GM23248 (cell line): ENCODE data around the gene CCDC186.

Experiments used
- EZH2 ChIP-seq: fragments of 200-600 bp; sonication (generic); IDR thresholded peaks from 2 replicates; pipeline ENCODE4 v1.6.1; 2018; ENCODE audit warnings: antibody characterized with exemption, mild to moderate bottlenecking; ENCODE audit not compliant: insufficient read depth, poor library complexity, severe bottlenecking
- EZH2phosphoT487 ChIP-seq: fragments of 200-600 bp; sonication (generic); IDR thresholded peaks from 2 replicates; pipeline ENCODE4 v1.6.1; 2018; ENCODE audit warnings: antibody characterized with exemption, moderate library complexity, mild to moderate bottlenecking, low read depth; ENCODE audit not compliant: insufficient read depth

DNA sequence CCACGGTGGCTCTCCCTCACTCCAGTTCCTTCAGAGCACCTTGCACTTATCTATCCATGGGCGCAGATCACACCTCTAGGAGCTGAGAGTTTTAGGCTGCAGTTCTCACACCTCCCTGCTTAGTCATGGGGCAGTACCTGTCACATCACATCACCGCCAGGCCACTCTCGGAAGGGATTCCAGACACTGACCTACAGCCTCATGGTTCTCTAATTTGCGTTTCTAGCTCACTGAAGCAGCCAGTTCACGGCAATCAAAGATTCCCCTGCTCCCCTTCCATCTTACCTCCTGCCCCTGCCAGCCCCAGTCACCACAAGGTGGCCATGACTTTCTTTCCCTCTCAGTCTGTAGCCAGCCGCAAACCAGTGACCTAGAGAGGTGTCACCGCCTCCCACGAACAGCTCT is 96.2 kb downstream of the CCDC186 start:
- TF ChIP-seq EZH2phosphoT487, result no peak
- TF ChIP-seq EZH2, result no peak
